IPS DF 6.9 (cell line): ENCODE data around the gene NOSIP.

Source experiments
- DNase-seq: peaks from one replicate; pipeline ENCODE4 v3.0.0-alpha.2; 2013; ENCODE audit warnings: low read depth, low spot score
- H3K27ac ChIP-seq: one replicate; pipeline ENCODE4 v1.5.1; 2013; ENCODE audit warnings: low read length, control low read depth
- H3K27me3 ChIP-seq: 2 replicates; pipeline ENCODE4 v1.6.1; 2013; ENCODE audit warnings: mild to moderate bottlenecking, low read length; ENCODE audit not compliant: control insufficient read depth, insufficient read depth
- H3K36me3 ChIP-seq: 2 replicates; pipeline ENCODE4 v1.6.1; 2013; ENCODE audit warnings: low read length; ENCODE audit not compliant: control insufficient read depth, insufficient read depth
- H3K4me1 ChIP-seq: 2 replicates; pipeline ENCODE4 v1.6.1; 2013; ENCODE audit warnings: low read length; ENCODE audit not compliant: control insufficient read depth, insufficient read depth
- H3K4me3 ChIP-seq: 2 replicates; pipeline ENCODE4 v1.5.1; 2013; ENCODE audit warnings: mild to moderate bottlenecking, low read length
- H3K9me3 ChIP-seq: 2 replicates; pipeline ENCODE4 v1.6.1; 2013; ENCODE audit warnings: low read length, inconsistent platforms; ENCODE audit not compliant: control insufficient read depth, insufficient read depth
- WGBS: extraction: QIAGEN DNeasy Blood & Tissue Kit; methylation state at CpG from one replicate; pipeline ENCODE4 v1.1.7; 2013; ENCODE audit warnings: mixed read lengths, missing lambda C conversion rate; ENCODE audit not compliant: insufficient read length, insufficient coverage; 5-methylcytosine and 5-hydroxymethylcytosine counted together

Gene NOSIP

DNA sequence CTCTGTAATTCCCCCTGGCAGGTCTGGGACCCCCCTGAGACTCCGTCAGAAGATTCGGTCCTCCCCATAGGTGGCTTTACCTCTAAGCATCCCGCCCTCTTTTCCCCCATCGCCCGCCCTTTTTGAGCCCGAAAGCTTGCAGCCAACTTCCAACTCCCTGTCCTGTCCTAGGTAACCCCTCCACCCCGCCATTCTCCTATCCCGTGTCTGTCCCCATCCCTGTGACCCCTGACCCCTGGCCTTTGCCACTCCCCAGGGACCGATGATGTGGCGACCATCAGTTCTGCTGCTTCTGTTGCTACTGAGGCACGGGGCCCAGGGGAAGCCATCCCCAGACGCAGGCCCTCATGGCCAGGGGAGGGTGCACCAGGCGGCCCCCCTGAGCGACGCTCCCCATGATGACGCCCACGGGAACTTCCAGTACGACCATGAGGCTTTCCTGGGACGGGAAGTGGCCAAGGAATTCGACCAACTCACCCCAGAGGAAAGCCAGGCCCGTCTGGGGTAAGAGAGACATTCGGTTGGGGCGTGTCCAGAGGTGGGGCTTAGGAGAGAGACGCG lies 52.1 kb downstream of the NOSIP start:
- Histone ChIP-seq H3K4me1 (no peaks in the 10 kb centered on the region), H3K27ac (no peak overlapping the region), H3K27me3 (no peaks in the 10 kb centered on the region), H3K36me3 (no peaks in the 10 kb centered on the region; the same call in 1 of the 2 replicates), H3K4me3 (peak overlapping the region; percentile 42; the same call in 1 of the 2 replicates), H3K9me3 (no peaks in the 10 kb centered on the region)
- no CpG with 5 or more reads among the region's 25 CpGs for WGBS
- DNase-seq, result no peak

DNA sequence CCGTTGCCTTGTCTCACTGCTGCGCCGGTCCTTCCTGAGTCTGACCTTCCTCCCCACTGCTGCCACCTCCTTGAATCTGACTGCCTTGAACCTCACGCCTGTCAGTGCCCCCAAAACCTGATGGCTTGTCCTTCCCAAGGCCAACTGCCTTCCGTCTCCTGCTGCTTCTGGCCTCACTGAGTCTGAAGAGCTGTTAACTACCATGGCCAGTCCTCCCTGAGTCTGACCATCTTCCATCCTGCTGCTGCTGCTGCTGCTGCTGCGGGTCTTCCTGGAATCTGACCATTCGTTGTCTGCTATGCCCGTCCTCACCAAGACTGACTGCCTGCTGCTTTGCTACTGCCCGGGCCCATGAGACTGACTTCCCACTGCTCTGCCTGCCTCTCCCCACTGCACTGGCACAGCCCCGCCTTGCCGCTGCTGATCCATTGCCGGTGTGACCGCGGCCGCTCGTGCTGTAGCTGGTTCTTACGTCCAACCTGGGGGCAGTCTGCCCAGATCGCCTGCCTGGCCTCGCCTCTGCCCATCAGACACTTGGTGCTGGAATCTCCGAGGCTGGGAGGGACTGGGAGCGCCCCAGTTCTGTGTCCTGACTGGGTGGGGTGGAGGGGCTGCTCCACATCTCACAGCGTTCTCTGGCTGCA lies 55.4 kb downstream of the NOSIP start:
- no CpG with 5 or more reads among the region's 22 CpGs for WGBS
- H3K27me3 ChIP-seq, result no peaks in the 10 kb centered on the region

DNA sequence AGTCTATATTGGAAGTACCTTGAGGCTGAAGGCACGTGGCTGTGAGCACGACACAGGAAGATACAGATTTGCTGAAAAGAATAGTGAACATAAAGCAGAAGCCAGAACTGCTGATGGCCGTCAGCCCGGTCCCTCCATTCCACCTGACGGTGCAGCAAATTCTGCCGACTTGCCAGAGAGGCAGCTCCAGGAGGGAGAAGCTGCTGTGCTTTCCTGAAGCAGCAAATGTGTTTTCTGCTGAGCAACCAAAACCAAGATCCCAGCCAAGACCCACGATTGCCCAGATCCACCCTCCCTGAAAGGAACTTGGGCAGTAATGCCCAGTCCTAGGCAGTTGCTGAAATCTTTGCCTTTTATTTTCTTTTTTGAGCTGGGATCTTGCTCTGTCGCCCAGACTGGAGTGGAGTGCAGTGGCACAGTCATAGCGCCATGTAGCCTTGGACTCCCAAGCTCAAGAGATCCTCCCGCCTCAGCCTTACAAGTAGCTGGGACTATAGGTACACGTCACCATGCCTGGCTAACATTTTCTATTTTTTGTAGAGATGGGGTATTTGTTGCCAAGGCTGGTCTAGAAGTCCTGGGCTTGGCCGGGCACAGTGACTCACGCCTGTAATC lies 59.5 kb downstream of the NOSIP start:
- Histone ChIP-seq H3K9me3 (no peaks in the 10 kb centered on the region), H3K27ac (no peak overlapping the region), H3K27me3 (no peaks in the 10 kb centered on the region), H3K4me1 (no peaks in the 10 kb centered on the region), H3K4me3 (no peak overlapping the region), H3K36me3 (no peaks in the 10 kb centered on the region; the same call in 1 of the 2 replicates)
- no peak for DNase-seq
- WGBS, result no CpG with 5 or more reads among the region's 13 CpGs

More for the DNA sequence above, 55.4 kb downstream of the NOSIP start:
- no peak for DNase-seq
- H3K9me3 ChIP-seq, result no peaks in the 10 kb centered on the region
- no peak overlapping the region for H3K4me3 ChIP-seq
- H3K4me1 ChIP-seq, result no peaks in the 10 kb centered on the region
- no peaks in the 10 kb centered on the region; the same call in 1 of the 2 replicates for H3K36me3 ChIP-seq
- H3K27ac ChIP-seq, result no peak overlapping the region

DNA sequence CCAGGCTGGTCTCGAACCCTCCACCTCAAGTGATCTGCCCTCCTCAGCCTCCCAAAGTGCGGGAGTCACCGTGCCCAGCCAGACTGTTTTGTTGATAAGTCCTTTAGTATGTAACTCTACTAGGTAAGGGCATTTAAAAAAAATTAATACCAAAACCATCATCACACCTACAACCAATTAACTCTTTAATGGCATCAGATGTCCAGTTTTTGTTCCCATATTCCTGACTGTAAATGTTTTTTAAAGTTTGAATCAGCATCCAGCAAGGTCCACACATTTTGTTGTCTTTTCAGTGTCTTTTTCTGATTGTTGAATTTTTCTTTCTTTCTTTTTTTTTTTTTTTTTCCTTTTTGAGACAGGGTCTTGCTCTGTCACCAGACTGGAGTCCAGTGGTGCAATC lies 62.3 kb downstream of the NOSIP start:
- no peak for DNase-seq
- Histone ChIP-seq H3K4me1 (peaks cover 2% of the 10 kb centered on the region; the same call in 1 of the 2 replicates), H3K4me3 (no peak overlapping the region), H3K27ac (no peak overlapping the region), H3K27me3 (no peaks in the 10 kb centered on the region), H3K9me3 (no peaks in the 10 kb centered on the region), H3K36me3 (no peaks in the 10 kb centered on the region)
- no CpG with 5 or more reads among the region's 3 CpGs for WGBS

- no peaks in the 10 kb centered on the region for H3K9me3 ChIP-seq
- peaks cover 4% of the 10 kb centered on the region; the same call in 1 of the 2 replicates for H3K4me1 ChIP-seq
- H3K4me3 ChIP-seq, result no peak overlapping the region
- WGBS, result no CpG with 5 or more reads among the region's 4 CpGs
- no peak for DNase-seq
- no peaks in the 10 kb centered on the region for H3K36me3 ChIP-seq
- no peaks in the 10 kb centered on the region for H3K27me3 ChIP-seq
- no peak overlapping the region for H3K27ac ChIP-seq
These were observed 64.6 kb downstream of the NOSIP start for GRCh38 chr19:49515767-49516166.

DNA sequence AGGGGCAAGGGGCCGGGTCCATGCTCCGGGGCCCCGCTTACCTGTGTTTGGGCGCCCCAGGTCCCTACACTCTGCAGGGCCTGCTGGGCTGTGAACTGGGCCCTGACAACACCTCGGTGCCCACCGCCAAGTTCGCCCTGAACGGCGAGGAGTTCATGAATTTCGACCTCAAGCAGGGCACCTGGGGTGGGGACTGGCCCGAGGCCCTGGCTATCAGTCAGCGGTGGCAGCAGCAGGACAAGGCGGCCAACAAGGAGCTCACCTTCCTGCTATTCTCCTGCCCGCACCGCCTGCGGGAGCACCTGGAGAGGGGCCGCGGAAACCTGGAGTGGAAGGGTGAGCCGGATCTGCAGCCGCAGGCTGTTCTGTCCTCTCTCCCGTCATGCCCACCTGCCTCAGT lies 66.2 kb downstream of the NOSIP start:
- Histone ChIP-seq H3K4me3 (0 out of 2 replicates have a peak overlapping the region, but pooled peaks have one; percentile 13), H3K27me3 (no peaks in the 10 kb centered on the region), H3K4me1 (peaks cover 4% of the 10 kb centered on the region; the same call in 1 of the 2 replicates), H3K9me3 (no peaks in the 10 kb centered on the region), H3K27ac (no peak overlapping the region), H3K36me3 (no peaks in the 10 kb centered on the region)
- DNase-seq, result no peak
- no CpG with 5 or more reads among the region's 21 CpGs for WGBS

- H3K4me1 ChIP-seq, result peaks cover 4% of the 10 kb centered on the region; the same call in 1 of the 2 replicates
- peak overlapping the region; percentile 73; the same call in 1 of the 2 replicates for H3K4me3 ChIP-seq
- no peaks in the 10 kb centered on the region for H3K27me3 ChIP-seq
- no peak overlapping the region for H3K27ac ChIP-seq
- H3K36me3 ChIP-seq, result no peaks in the 10 kb centered on the region
- no peaks in the 10 kb centered on the region for H3K9me3 ChIP-seq
- DNase-seq, result no peak
- no CpG with 5 or more reads among the region's 12 CpGs for WGBS
These were observed 66.6 kb downstream of the NOSIP start for GRCh38 chr19:49513746-49514118.

GRCh38 chr19:49512970-49513745 lies 67.2 kb downstream of the NOSIP start:
- peak overlapping the region; percentile 73 for H3K4me3 ChIP-seq
- H3K36me3 ChIP-seq, result no peaks in the 10 kb centered on the region
- H3K9me3 ChIP-seq, result no peaks in the 10 kb centered on the region
- no peaks in the 10 kb centered on the region for H3K27me3 ChIP-seq
- WGBS, result no CpG with 5 or more reads among the region's 50 CpGs
- H3K27ac ChIP-seq, result no peak overlapping the region
- DNase-seq, result no peak
- H3K4me1 ChIP-seq, result peaks cover 4% of the 10 kb centered on the region; the same call in 1 of the 2 replicates

DNA sequence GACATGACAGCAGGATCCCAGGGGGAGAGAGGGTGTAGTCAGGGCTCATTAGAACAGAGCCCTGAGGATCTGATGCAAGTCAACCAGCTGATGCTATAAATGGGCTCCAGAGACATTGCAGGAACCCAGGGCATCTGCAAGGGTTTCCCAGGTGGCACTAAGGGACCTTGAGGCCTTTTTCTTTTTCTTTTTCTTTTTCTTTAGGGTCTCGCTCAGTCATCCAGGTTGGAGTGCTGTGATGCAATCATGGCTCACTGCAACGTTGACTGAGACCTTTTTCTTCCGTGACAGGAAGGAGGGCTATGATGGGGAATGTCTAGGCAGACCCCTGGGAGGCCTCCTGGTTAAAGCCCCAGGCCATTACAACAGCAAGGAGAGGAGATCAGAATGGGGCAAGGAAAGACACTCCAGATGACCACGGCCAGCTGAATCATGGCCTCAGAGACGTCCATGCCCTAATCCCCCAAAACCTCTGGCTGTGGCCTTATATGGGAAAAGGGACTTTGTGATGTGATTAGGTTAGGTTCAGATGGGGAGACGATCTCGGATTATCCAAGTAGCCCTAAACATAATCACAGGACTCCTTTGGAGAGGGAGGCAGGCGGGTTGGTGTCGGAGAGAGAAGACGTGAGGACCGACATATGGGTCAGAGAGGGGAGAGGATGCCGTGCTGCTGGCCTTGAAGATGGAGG lies 72.4 kb downstream of the NOSIP start:
- H3K27ac ChIP-seq, result no peak overlapping the region
- no peaks in the 10 kb centered on the region for H3K9me3 ChIP-seq
- H3K4me3 ChIP-seq, result no peak overlapping the region
- DNase-seq, result no peak
- 0 out of 2 replicates have a peak, but pooled peaks cover 2% of the 10 kb centered on the region for H3K4me1 ChIP-seq
- H3K27me3 ChIP-seq, result no peaks in the 10 kb centered on the region
- no CpG with 5 or more reads among the region's 12 CpGs for WGBS
- H3K36me3 ChIP-seq, result no peaks in the 10 kb centered on the region
